ENCODE measurements around the gene MEIOC.
A peak's percentile ranks its signal among the peaks of the same experiment; 100 is the strongest.
"Not testable (repeated sequence)": the region's sequence is repeated elsewhere in the genome, so short reads cannot be mapped to it uniquely, and the experiment has no call there.

Gene MEIOC

GRCh38 chr17:44664867-44665266 is 8.6 kb downstream of the MEIOC start:
- no peak for DNase-seq (ENCODE audit: low read depth)
- TF ChIP-seq, protein P1, sequence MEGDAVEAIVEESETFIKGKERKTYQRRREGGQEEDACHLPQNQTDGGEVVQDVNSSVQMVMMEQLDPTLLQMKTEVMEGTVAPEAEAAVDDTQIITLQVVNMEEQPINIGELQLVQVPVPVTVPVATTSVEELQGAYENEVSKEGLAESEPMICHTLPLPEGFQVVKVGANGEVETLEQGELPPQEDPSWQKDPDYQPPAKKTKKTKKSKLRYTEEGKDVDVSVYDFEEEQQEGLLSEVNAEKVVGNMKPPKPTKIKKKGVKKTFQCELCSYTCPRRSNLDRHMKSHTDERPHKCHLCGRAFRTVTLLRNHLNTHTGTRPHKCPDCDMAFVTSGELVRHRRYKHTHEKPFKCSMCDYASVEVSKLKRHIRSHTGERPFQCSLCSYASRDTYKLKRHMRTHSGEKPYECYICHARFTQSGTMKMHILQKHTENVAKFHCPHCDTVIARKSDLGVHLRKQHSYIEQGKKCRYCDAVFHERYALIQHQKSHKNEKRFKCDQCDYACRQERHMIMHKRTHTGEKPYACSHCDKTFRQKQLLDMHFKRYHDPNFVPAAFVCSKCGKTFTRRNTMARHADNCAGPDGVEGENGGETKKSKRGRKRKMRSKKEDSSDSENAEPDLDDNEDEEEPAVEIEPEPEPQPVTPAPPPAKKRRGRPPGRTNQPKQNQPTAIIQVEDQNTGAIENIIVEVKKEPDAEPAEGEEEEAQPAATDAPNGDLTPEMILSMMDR (conservative IDR thresholded peaks at IDR 0.05; ENCODE audit: low read depth, low read length): no peak
- no peak overlapping the region for H3K4me3 ChIP-seq (ENCODE audit: low read length)

GRCh38 chr17:44666006-44666405 is 9.7 kb downstream of the MEIOC start:
- DNase-seq (ENCODE audit: low read depth): no peak
- TF ChIP-seq, protein P1 (conservative IDR thresholded peaks at IDR 0.05; ENCODE audit: low read depth, low read length): no peak
- H3K4me3 ChIP-seq (ENCODE audit: low read length): no peak overlapping the region

GRCh38 chr17:44672479-44673093 is 16.3 kb downstream of the MEIOC start:
- no peak overlapping the region for H3K4me3 ChIP-seq (ENCODE audit: low read length)
- TF ChIP-seq, protein P1 (conservative IDR thresholded peaks at IDR 0.05; ENCODE audit: low read depth, low read length): peak; percentile 62
- DNase-seq (ENCODE audit: low read depth): no peak

GRCh38 chr17:44673893-44674292 is 17.6 kb downstream of the MEIOC start:
- TF ChIP-seq, protein P1 (conservative IDR thresholded peaks at IDR 0.05; ENCODE audit: low read depth, low read length): no peak
- no peak overlapping the region for H3K4me3 ChIP-seq (ENCODE audit: low read length)
- no peak for DNase-seq (ENCODE audit: low read depth)

- peak; percentile 36 for DNase-seq (ENCODE audit: low read depth)
Measured at GRCh38 chr17:44677136-44677535, 20.9 kb downstream of the MEIOC start.

GRCh38 chr17:44683303-44683702 is 27.0 kb downstream of the MEIOC start:
- H3K4me3 ChIP-seq (ENCODE audit: low read length); DNase-seq (ENCODE audit: low read depth): not testable (repeated sequence)

More at GRCh38 chr17:44677136-44677535, 20.9 kb downstream of the MEIOC start:
- TF ChIP-seq, protein P1 (conservative IDR thresholded peaks at IDR 0.05; ENCODE audit: low read depth, low read length): no peak
- no peak overlapping the region for H3K4me3 ChIP-seq (ENCODE audit: low read length)

- no peak for DNase-seq (ENCODE audit: low read depth)
- no peak overlapping the region for H3K4me3 ChIP-seq (ENCODE audit: low read length)
- TF ChIP-seq, protein P1 (conservative IDR thresholded peaks at IDR 0.05; ENCODE audit: low read depth, low read length): no peak
Measured at GRCh38 chr17:44687756-44688155, 31.5 kb downstream of the MEIOC start.
